SK-N-SH (cell line): ENCODE data around the gene ARHGEF37. TPM values are rescaled to one million over a fixed set of nuclear protein-coding genes. Genes with fewer than 3 reads are reported as not detected.

Experiments used
- CTCF ChIA-PET: fragments of 300-600, 350-600 bp; formaldehyde crosslinking; extraction: SDS; loops from one replicate; lab custom pipeline; 2021; lab: Yijun Ruan, JAX
- POLR2A ChIA-PET: fragments of 350-600 bp; sonication (Branson Sonifier 250); formaldehyde crosslinking; extraction: SDS; loops from one replicate; lab custom pipeline; 2020; ENCODE audit warnings: antibody characterized with exemption, inconsistent platforms; lab: Yijun Ruan, JAX
- DNase-seq: peaks from one replicate; pipeline ENCODE4 v3.0.0; 2012
- H2AFZ ChIP-seq: fragments of 200-600 bp; sonication (generic); 2 replicates; pipeline ENCODE4 v1.8.1; 2016; ENCODE audit warnings: antibody characterized with exemption, mild to moderate bottlenecking, low read depth
- H3F3A ChIP-seq: fragments of 200-600 bp; sonication (generic); replicated peaks from 2 replicates; pipeline ENCODE3; 2016; ENCODE audit warnings: antibody characterized with exemption, mild to moderate bottlenecking; ENCODE audit not compliant: insufficient read depth
- H3K27ac ChIP-seq, 2 experiments: fragments of 200-500 bp in 1 of 2; fragments of 200-600 bp in 1 of 2; sonication (Bioruptor generic) in 1 of 2; sonication (generic), shearing (Covaris generic) in 1 of 2; 2 replicates each; pipeline versions ENCODE4 v1.5.1 to v1.6.1; 2014 to 2016; ENCODE audit warnings: low read depth in 2 of 2, inconsistent platforms in 1 of 2, low read length in 1 of 2, mild to moderate bottlenecking in 1 of 2, mixed read lengths in 1 of 2
- H3K27me3 ChIP-seq: fragments of 200-600 bp; sonication (generic), shearing (Covaris generic); 2 replicates; pipeline ENCODE4 v1.6.1; 2016; ENCODE audit warnings: mixed run types; ENCODE audit not compliant: insufficient read depth
- H3K36me3 ChIP-seq, 2 experiments: fragments of 200-500 bp in 1 of 2; fragments of 200-600 bp in 1 of 2; sonication (Bioruptor generic) in 1 of 2; sonication (generic) in 1 of 2; replicated peaks in 1 of 2; 2 replicates each; pipeline versions ENCODE3 to v1.5.1; 2014 to 2016; ENCODE audit warnings: low read length in 1 of 2, mild to moderate bottlenecking in 1 of 2; ENCODE audit not compliant: insufficient read depth in 2 of 2, control insufficient read depth in 1 of 2
- H3K4me1 ChIP-seq, 2 experiments: fragments of 200-500 bp in 1 of 2; fragments of 200-600 bp in 1 of 2; sonication (Bioruptor generic) in 1 of 2; sonication (generic), shearing (Covaris generic) in 1 of 2; 2 replicates each; pipeline versions ENCODE4 v1.5.1 to v1.6.1; 2014 to 2016; ENCODE audit warnings: low read depth in 1 of 2, low read length in 1 of 2, mixed run types in 1 of 2; ENCODE audit not compliant: insufficient read depth in 2 of 2, control insufficient read depth in 1 of 2
- H3K4me2 ChIP-seq: fragments of 200-600 bp; sonication (generic), shearing (Covaris generic); 2 replicates; pipeline ENCODE4 v1.6.1; 2017; ENCODE audit warnings: mixed run types
- H3K4me3 ChIP-seq, 2 experiments: fragments of 200-500 bp in 1 of 2; fragments of 200-600 bp in 1 of 2; sonication (Bioruptor generic) in 1 of 2; sonication (generic), shearing (Covaris generic) in 1 of 2; 2 replicates each; pipeline versions ENCODE4 v1.5.1 to v1.8.1; 2014 to 2016; ENCODE audit warnings: low read depth in 2 of 2, inconsistent platforms in 1 of 2, low read length in 1 of 2, mild to moderate bottlenecking in 1 of 2, mixed read lengths in 1 of 2, moderate library complexity in 1 of 2
- H3K79me2 ChIP-seq: fragments of 200-600 bp; sonication (generic); 2 replicates; pipeline ENCODE4 v1.8.1; 2017; ENCODE audit warnings: mild to moderate bottlenecking; ENCODE audit not compliant: insufficient read depth
- H3K9ac ChIP-seq: fragments of 200-600 bp; sonication (generic); 2 replicates; pipeline ENCODE4 v1.6.1; 2017; ENCODE audit warnings: mixed run types
- H3K9me2 ChIP-seq: fragments of 200-600 bp; sonication (generic); 2 replicates; pipeline ENCODE4 v1.6.1; 2017; ENCODE audit warnings: mixed run types
- H3K9me3 ChIP-seq: fragments of 200-600 bp; sonication (generic); 2 replicates; pipeline ENCODE4 v1.6.1; 2017; ENCODE audit warnings: mixed run types, mild to moderate bottlenecking, moderate library complexity
- H4K20me1 ChIP-seq: fragments of 200-600 bp; sonication (generic); 2 replicates; pipeline ENCODE4 v1.6.1; 2017; ENCODE audit warnings: mild to moderate bottlenecking, mixed run types; ENCODE audit not compliant: insufficient read depth
- CHD2 ChIP-seq: fragments of 150-350 bp; IDR thresholded peaks from 2 replicates; pipeline ENCODE4 v1.6.1; 2018; ENCODE audit warnings: low read length; ENCODE audit not compliant: partially characterized antibody
- EP300 ChIP-seq, 2 experiments: IDR thresholded peaks; 2 replicates each; pipeline versions ENCODE4 v1.4.0 to v1.6.1; 2012; ENCODE audit warnings: borderline replicate concordance in 1 of 2, low read depth in 1 of 2, low read length in 1 of 2
- GABPA ChIP-seq: IDR thresholded peaks from 2 replicates; pipeline ENCODE4 v1.4.0; 2012; ENCODE audit warnings: low read depth, mild to moderate bottlenecking
- IRF3 ChIP-seq: fragments of 150-350 bp; IDR thresholded peaks from 2 replicates; pipeline ENCODE4 v1.6.1; 2016; ENCODE audit warnings: mild to moderate bottlenecking, low read depth, low read length
- JUND ChIP-seq: IDR thresholded peaks from 2 replicates; pipeline ENCODE4 v1.4.0; 2012
- MEF2A ChIP-seq: IDR thresholded peaks from 2 replicates; pipeline ENCODE4 v1.4.0; 2012; ENCODE audit warnings: low read depth, borderline replicate concordance
- MXI1 ChIP-seq: IDR thresholded peaks from 2 replicates; pipeline ENCODE4 v1.6.1; 2012; ENCODE audit warnings: mild to moderate bottlenecking, low read depth, low read length, improper control_type of control experiment
- NFIC ChIP-seq: IDR thresholded peaks from 2 replicates; pipeline ENCODE4 v1.4.0; 2012; ENCODE audit warnings: borderline replicate concordance
- NRF1 ChIP-seq: IDR thresholded peaks from 2 replicates; pipeline ENCODE4 v1.6.1; 2012; ENCODE audit warnings: low read depth, mild to moderate bottlenecking, low read length
- RAD21 ChIP-seq: IDR thresholded peaks from 2 replicates; pipeline ENCODE4 v1.6.1; 2012; ENCODE audit warnings: mild to moderate bottlenecking, low read length
- RCOR1 ChIP-seq: fragments of 150-350 bp; IDR thresholded peaks from 2 replicates; pipeline ENCODE4 v1.6.1; 2017; ENCODE audit warnings: antibody characterized with exemption, low read length
- REST ChIP-seq: IDR thresholded peaks from 2 replicates; pipeline ENCODE4 v1.6.1; 2012; ENCODE audit warnings: mild to moderate bottlenecking, low read depth, low read length, moderate library complexity
- SIN3A ChIP-seq: IDR thresholded peaks from 2 replicates; pipeline ENCODE4 v1.6.1; 2012; ENCODE audit warnings: low read depth, mild to moderate bottlenecking, low read length, moderate library complexity, borderline replicate concordance
- TAF1 ChIP-seq: IDR thresholded peaks from 2 replicates; pipeline ENCODE4 v1.6.1; 2012; ENCODE audit warnings: low read depth, mild to moderate bottlenecking, low read length, moderate library complexity, borderline replicate concordance
- USF2 ChIP-seq: fragments of 150-350 bp; IDR thresholded peaks from 2 replicates; pipeline ENCODE4 v1.6.1; 2017; ENCODE audit warnings: antibody characterized with exemption, low read length, low read depth, borderline replicate concordance
- YY1 ChIP-seq: IDR thresholded peaks from 2 replicates; pipeline ENCODE4 v1.4.0; 2012; ENCODE audit warnings: low read depth, mild to moderate bottlenecking
- WGBS: methylation state at CpG from one replicate; pipeline ENCODE4 v1.1.6; 2017; ENCODE audit warnings: low lambda C conversion rate; 5-methylcytosine and 5-hydroxymethylcytosine counted together
- polyA plus RNA-seq, 3 experiments: library from polyadenylated mRNA; depleted of rRNA; stranded (reverse); fragments of >200 nt; gene quantifications; 2 replicates each; pipeline ENCODE4 v1.2.3, GENCODE V29; 2012

The ARHGEF37 gene
- polyA plus RNA-seq, 1 of the 3 experiments (the other 2 are of a cell fraction), result 0.94 TPM

- no peak for TF ChIP-seq CHD2
- TF ChIP-seq MEF2A, result no peak
- no peak for TF ChIP-seq MXI1
- TF ChIP-seq GABPA, result no peak
- TF ChIP-seq, all 33 proteins: peak for 0
Measured at GRCh38 chr5:149628846-149629388, 47.6 kb downstream of the ARHGEF37 start (continued).

GRCh38 chr5:149629421-149629820 is 48.1 kb downstream of the ARHGEF37 start:
- no peak overlapping the region for H3K9ac ChIP-seq
- H3K36me3 ChIP-seq, result no peaks in the 10 kb centered on the region
- no peak overlapping the region for H3K4me2 ChIP-seq
- WGBS, result 98% methylated on average over 5 of the region's 5 CpGs
- CTCF ChIA-PET, result interaction anchor here (1.2 to 22.1 kb wide), 5 partner anchors 7 to 361 kb away, joined by 4 to 730 read pairs (median 8); no protein-coding TSS in a partner anchor
- no peak for DNase-seq
- H2AFZ ChIP-seq, result no peak overlapping the region
- H3K9me2 ChIP-seq, result no peaks in the 10 kb centered on the region
- H3K4me3 ChIP-seq, result no peak overlapping the region
- peaks cover 0 to 21% of the 10 kb centered on the region in 2 experiments; a peak in 1 of 4 replicates for H3K4me1 ChIP-seq
- H3K9me3 ChIP-seq, result no peaks in the 10 kb centered on the region
- H3K79me2 ChIP-seq, result no peaks in the 10 kb centered on the region
- no peaks in the 10 kb centered on the region for H3F3A ChIP-seq
- H3K27me3 ChIP-seq, result no peaks in the 10 kb centered on the region
- TF ChIP-seq JUND, result no peak
- no peak for TF ChIP-seq EP300 (IDR thresholded peaks at IDR 0.05; ENCODE audit: borderline replicate concordance in 1 of 2, low read depth in 1 of 2, low read length in 1 of 2)
- TF ChIP-seq USF2, result no peak
- TF ChIP-seq TAF1, result no peak
- no peak for TF ChIP-seq RCOR1
- TF ChIP-seq YY1, result no peak
- no peak for TF ChIP-seq REST
- no peak for TF ChIP-seq NFIC
- TF ChIP-seq SIN3A, result no peak
- TF ChIP-seq IRF3, result no peak
- no peak for TF ChIP-seq NRF1
- no peak for TF ChIP-seq RAD21
- TF ChIP-seq, all 33 proteins: peak for 0
- no peaks in the 10 kb centered on the region for H4K20me1 ChIP-seq
- POLR2A ChIA-PET, result no interaction called here
- no peak overlapping the region for H3K27ac ChIP-seq
